H1 (cell line): ENCODE data around the gene HIVEP3. TPM values are rescaled to one million over a fixed set of nuclear protein-coding genes. Genes with fewer than 3 reads are reported as not detected.

Source experiments
- CHD7 ChIP-seq: fragments of 300-600 bp; sonication (generic); IDR thresholded peaks from 2 replicates; pipeline ENCODE4 v1.7.1; 2012; ENCODE audit warnings: low read length, moderate library complexity, mild to moderate bottlenecking, inconsistent platforms; ENCODE audit not compliant: insufficient replicate concordance
- FOSL1 ChIP-seq: IDR thresholded peaks from 2 replicates; pipeline ENCODE4 v1.6.1; 2011; ENCODE audit warnings: mild to moderate bottlenecking, low read depth, low read length, moderate library complexity; ENCODE audit not compliant: insufficient read depth
- HDAC6 ChIP-seq: IDR thresholded peaks from one replicate; pipeline ENCODE4 v1.7.1; 2012; ENCODE audit warnings: low read depth, mild to moderate bottlenecking, inconsistent platforms, low read length, moderate library complexity
- POLR2A ChIP-seq, 2 experiments: IDR thresholded peaks; 1 replicate in 1 of 2; 2 replicates in 1 of 2; pipeline ENCODE4 v1.6.1; 2011; ENCODE audit warnings: low read depth in 2 of 2, low read length in 2 of 2, mild to moderate bottlenecking in 2 of 2; ENCODE audit errors: control extremely low read depth in 1 of 2
- SP1 ChIP-seq: IDR thresholded peaks from 2 replicates; pipeline ENCODE4 v1.6.1; 2011; ENCODE audit warnings: low read depth, low read length
- TEAD4 ChIP-seq: IDR thresholded peaks from 2 replicates; pipeline ENCODE4 v1.6.1; 2012; ENCODE audit warnings: low read depth, low read length, inconsistent platforms, mixed read lengths
- USF2 ChIP-seq: IDR thresholded peaks from 2 replicates; pipeline ENCODE4 v1.6.1; 2011; ENCODE audit warnings: low read length, improper control_type of control experiment
- YY1 ChIP-seq: IDR thresholded peaks from 2 replicates; pipeline ENCODE4 v1.6.1; 2011; ENCODE audit warnings: low read depth, mild to moderate bottlenecking, low read length
- polyA plus RNA-seq, 7 experiments: library from polyadenylated mRNA; depleted of rRNA in 3 of 7; stranded (reverse) in 5 of 7; unstranded in 2 of 7; fragments of >200 nt in 5 of 7; fragments of 200-250 nt in 2 of 7; gene quantifications; 1 replicate in 5 of 7; 2 replicates in 1 of 7; 4 replicates in 1 of 7; pipeline versions ENCODE4 v1.2.1 to v1.2.3, GENCODE V29; 2011 to 2013; ENCODE audit warnings: missing spikeins in 2 of 7, mixed read lengths in 2 of 7
- total RNA-seq: library from RNA; stranded (reverse); fragmentation: NEBNext Ultra II Directional; extraction: Animal tissue kit (Norgen Biotek cat#: 25700); gene quantifications from 2 replicates; pipeline ENCODE4 v1.2.1, GENCODE V29; 2021

HIVEP3 gene
- total and polyA plus RNA-seq, 2 of the 8 experiments (the other 6 are each of a cell fraction or from before 2014, with no cell fraction given): 0.24 to 0.69 TPM

DNA sequence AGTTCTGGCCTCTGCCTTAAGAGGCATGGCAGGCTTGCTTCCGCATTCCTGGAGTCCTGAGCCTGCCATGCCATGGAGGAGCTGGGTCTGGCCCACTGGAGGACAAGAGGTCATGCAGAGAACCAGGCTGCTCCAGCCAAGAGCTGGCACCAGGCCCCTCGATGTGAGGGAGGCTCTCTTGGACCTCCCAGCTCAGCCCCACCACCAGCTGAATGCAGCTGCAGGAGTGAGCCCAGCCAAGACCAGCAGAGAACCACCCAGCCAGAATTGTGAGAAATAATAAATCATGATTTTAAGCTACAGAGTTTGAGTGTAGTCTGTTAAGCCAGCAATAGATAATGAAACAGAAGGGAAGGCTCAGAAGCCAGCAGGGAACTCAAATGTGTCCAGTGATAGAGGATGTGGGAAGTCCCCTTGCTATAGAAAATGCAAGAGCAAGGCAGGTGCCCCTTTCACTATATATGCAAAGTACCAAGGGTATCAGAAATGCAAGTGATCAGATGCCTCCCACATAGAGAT lies 118.4 kb downstream of the HIVEP3 start (continued):
- TF ChIP-seq CHD7: no peak
- no peak for TF ChIP-seq HDAC6
- TF ChIP-seq YY1: no peak
- no peak for TF ChIP-seq FOSL1
- TF ChIP-seq USF2: no peak
- no peak for TF ChIP-seq POLR2A (IDR thresholded peaks at IDR 0.05; ENCODE audit: control extremely low read depth in 1 of 2, low read depth in 2 of 2, low read length in 2 of 2)
- no peak for TF ChIP-seq TEAD4
- no peak for TF ChIP-seq SP1
